Astrocyte (in vitro differentiated cells and primary cell): Measurements from ENCODE around the gene SNAP47. TPM values are rescaled to one million over a fixed set of nuclear protein-coding genes. Genes with fewer than 3 reads are reported as not detected.

Experiments used
- DNase-seq: peaks from one replicate; pipeline ENCODE4 v3.0.0-alpha.2; 2010; ENCODE audit warnings: low read depth
- FAIRE-seq: peaks from 2 replicates; lab custom pipeline; 2011; peaks lifted over from hg19 to GRCh38; lab: Jason Lieb, UNC
- H2AFZ ChIP-seq: 2 replicates; pipeline ENCODE4 v1.6.0; 2012; ENCODE audit warnings: low read depth, low read length, inconsistent platforms
- H3K27ac ChIP-seq: 2 replicates; pipeline ENCODE4 v1.5.1; 2011; ENCODE audit warnings: low read depth, low read length, inconsistent platforms
- H3K27me3 ChIP-seq: 2 replicates; pipeline ENCODE4 v1.6.0; 2011; ENCODE audit warnings: low read length, inconsistent platforms; ENCODE audit not compliant: insufficient read depth
- H3K36me3 ChIP-seq: 2 replicates; pipeline ENCODE4 v1.5.1; 2011; ENCODE audit warnings: low read length, inconsistent platforms; ENCODE audit not compliant: insufficient read depth
- H3K4me1 ChIP-seq: 2 replicates; pipeline ENCODE4 v1.5.1; 2011; ENCODE audit warnings: low read length, inconsistent platforms; ENCODE audit not compliant: insufficient read depth
- H3K4me2 ChIP-seq: 2 replicates; pipeline ENCODE4 v1.6.0; 2012; ENCODE audit warnings: low read length, inconsistent platforms
- H3K4me3 ChIP-seq: 2 replicates; pipeline ENCODE4 v1.5.1; 2011; ENCODE audit warnings: low read depth, mild to moderate bottlenecking, low read length, inconsistent platforms; ENCODE audit not compliant: insufficient read depth
- H3K79me2 ChIP-seq: 2 replicates; pipeline ENCODE4 v1.6.0; 2012; ENCODE audit warnings: mild to moderate bottlenecking, low read length, inconsistent platforms; ENCODE audit not compliant: insufficient read depth
- H3K9ac ChIP-seq: 2 replicates; pipeline ENCODE4 v1.6.0; 2012; ENCODE audit warnings: mild to moderate bottlenecking, low read length, inconsistent platforms
- H3K9me3 ChIP-seq: 2 replicates; pipeline ENCODE4 v1.5.1; 2012; ENCODE audit warnings: low read depth, mild to moderate bottlenecking, low read length, inconsistent platforms; ENCODE audit not compliant: insufficient read depth
- H4K20me1 ChIP-seq: 2 replicates; pipeline ENCODE4 v1.6.0; 2012; ENCODE audit warnings: low read length, inconsistent platforms; ENCODE audit not compliant: insufficient read depth
- H3K27ac Mint-ChIP-seq: one replicate; pipeline ENCODE4 v1.8.0; 2021; ENCODE audit warnings: mild to moderate bottlenecking, mixed read lengths; ENCODE audit not compliant: unreplicated experiment
- H3K27me3 Mint-ChIP-seq: one replicate; pipeline ENCODE4 v1.8.0; 2021; ENCODE audit warnings: low read depth, mixed read lengths; ENCODE audit not compliant: unreplicated experiment
- H3K36me3 Mint-ChIP-seq: one replicate; pipeline ENCODE4 v1.8.0; 2021; ENCODE audit warnings: low read depth, mixed read lengths; ENCODE audit not compliant: unreplicated experiment
- H3K4me1 Mint-ChIP-seq: one replicate; pipeline ENCODE4 v1.8.0; 2021; ENCODE audit warnings: low read depth, mixed read lengths; ENCODE audit not compliant: unreplicated experiment
- H3K4me3 Mint-ChIP-seq: one replicate; pipeline ENCODE4 v1.8.0; 2021; ENCODE audit warnings: mild to moderate bottlenecking, moderate library complexity, mixed read lengths; ENCODE audit not compliant: unreplicated experiment
- H3K9me3 Mint-ChIP-seq: one replicate; pipeline ENCODE4 v1.8.0; 2021; ENCODE audit warnings: mild to moderate bottlenecking, mixed read lengths; ENCODE audit not compliant: unreplicated experiment
- EZH2 ChIP-seq: IDR thresholded peaks from 2 replicates; pipeline ENCODE4 v1.6.1; 2012; ENCODE audit warnings: mild to moderate bottlenecking, low read length, inconsistent platforms; ENCODE audit not compliant: insufficient read depth
- total RNA-seq: library from RNA; stranded (reverse); gene quantifications from 2 replicates; pipeline ENCODE4 v1.2.1, GENCODE V29; 2021
- TF ChIP-seq, protein P1 (sequence below): IDR thresholded peaks from 2 replicates; pipeline ENCODE4 v1.5.1; 2011; ENCODE audit warnings: low read depth, mild to moderate bottlenecking, inconsistent platforms, low read length, moderate library complexity; ENCODE audit not compliant: insufficient read depth

The SNAP47 gene
- total RNA-seq, 1 donor from 2014 or later = 31.9 TPM

DNA sequence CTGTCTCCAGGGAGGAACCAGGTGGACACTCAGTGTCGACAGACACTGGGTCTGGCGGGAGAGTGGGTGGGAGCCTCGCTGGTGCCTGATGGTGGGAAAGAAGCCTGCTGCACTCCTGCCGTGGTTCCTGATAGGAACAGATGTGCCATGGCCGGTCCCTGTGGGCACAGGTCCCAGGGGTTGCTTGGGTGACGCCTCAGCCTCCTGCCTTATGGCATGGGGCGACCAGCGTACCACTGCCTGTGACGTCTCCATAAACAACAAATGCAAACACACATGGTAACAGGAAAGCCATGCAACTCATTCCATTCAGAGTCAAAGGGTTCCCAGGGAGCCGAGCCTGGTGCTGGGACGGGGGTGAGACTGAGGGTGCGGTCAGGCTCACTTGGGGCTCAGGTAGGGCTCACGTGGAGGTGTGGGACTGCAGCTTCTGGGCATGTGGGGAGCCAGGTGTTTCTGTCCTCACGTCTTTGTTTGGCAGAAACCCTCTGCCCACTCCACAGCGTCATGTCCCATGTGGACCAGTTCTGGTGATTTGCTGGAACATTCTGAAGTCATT, 34.8 kb downstream of the SNAP47 start:
- H3K9ac ChIP-seq = no peak overlapping the region

DNA sequence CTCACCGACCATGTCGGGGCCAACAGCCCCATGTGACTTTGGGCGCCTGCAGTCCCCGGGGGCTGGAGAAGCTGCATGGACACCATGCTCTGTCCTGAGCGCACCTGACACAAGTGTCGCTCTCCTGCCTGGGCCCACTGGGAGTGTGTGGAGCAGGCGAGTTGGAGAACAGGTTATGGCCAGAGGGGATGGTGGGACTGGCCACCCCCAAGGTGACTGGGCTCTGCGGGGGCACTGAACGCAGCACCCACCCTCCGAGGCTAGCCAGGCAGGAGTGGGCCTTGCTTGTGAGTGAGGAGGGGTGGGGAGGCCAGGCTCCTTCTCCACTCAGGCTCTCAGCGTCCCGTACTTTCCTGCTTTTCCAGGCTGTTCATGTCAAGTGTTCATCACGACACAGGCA, 35.6 kb downstream of the SNAP47 start:
- peaks cover 18% of the 10 kb centered on the region for H3K36me3 ChIP-seq

More for the DNA sequence above, 34.8 kb downstream of the SNAP47 start:
- Mint-ChIP-seq H3K4me3 (no peak overlapping the region), H3K4me1 (peaks cover 13% of the 10 kb centered on the region), H3K36me3 (peaks cover 25% of the 10 kb centered on the region), H3K9me3 (no peaks in the 10 kb centered on the region), H3K27ac (no peak overlapping the region), H3K27me3 (no peaks in the 10 kb centered on the region)
- H4K20me1 ChIP-seq = peaks cover 34% of the 10 kb centered on the region
- peaks cover 2% of the 10 kb centered on the region for H3K79me2 ChIP-seq
- H3K4me1 ChIP-seq = peaks cover 11% of the 10 kb centered on the region
- H3K27me3 ChIP-seq = no peaks in the 10 kb centered on the region
- no peak for DNase-seq
- no peaks in the 10 kb centered on the region for H3K9me3 ChIP-seq
- H3K36me3 ChIP-seq = peaks cover 18% of the 10 kb centered on the region
- TF ChIP-seq, protein P1, sequence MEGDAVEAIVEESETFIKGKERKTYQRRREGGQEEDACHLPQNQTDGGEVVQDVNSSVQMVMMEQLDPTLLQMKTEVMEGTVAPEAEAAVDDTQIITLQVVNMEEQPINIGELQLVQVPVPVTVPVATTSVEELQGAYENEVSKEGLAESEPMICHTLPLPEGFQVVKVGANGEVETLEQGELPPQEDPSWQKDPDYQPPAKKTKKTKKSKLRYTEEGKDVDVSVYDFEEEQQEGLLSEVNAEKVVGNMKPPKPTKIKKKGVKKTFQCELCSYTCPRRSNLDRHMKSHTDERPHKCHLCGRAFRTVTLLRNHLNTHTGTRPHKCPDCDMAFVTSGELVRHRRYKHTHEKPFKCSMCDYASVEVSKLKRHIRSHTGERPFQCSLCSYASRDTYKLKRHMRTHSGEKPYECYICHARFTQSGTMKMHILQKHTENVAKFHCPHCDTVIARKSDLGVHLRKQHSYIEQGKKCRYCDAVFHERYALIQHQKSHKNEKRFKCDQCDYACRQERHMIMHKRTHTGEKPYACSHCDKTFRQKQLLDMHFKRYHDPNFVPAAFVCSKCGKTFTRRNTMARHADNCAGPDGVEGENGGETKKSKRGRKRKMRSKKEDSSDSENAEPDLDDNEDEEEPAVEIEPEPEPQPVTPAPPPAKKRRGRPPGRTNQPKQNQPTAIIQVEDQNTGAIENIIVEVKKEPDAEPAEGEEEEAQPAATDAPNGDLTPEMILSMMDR = no peak
- TF ChIP-seq EZH2 = no peak
- no peak overlapping the region for H3K27ac ChIP-seq
- no peak overlapping the region for H3K4me3 ChIP-seq
- no peak overlapping the region for H3K4me2 ChIP-seq
- no peak overlapping the region for H2AFZ ChIP-seq
- no peak for FAIRE-seq

DNA sequence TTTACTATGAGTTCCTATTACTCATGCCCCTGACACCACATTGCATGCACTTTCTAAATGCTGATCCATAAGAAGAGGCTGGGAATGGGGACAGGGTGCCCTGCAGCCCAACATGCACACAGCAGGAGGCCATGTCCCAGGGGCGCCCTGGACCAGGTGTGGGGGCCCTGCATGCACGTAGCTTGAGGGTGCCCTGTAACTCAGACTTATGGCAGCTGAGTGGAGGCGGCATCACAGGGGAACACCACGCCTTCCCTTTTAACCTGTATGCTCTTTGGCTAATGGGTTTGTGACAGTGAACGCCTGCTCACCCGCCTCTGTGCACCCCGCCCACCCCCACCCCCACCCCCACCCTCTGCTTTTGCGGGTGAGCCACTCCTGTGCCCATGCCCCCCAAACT, 36.1 kb downstream of the SNAP47 start:
- no peak for FAIRE-seq
- H3K36me3 Mint-ChIP-seq = peaks cover 23% of the 10 kb centered on the region

More for the DNA sequence above, 35.6 kb downstream of the SNAP47 start:
- no peak for DNase-seq
- no peaks in the 10 kb centered on the region for H3K9me3 ChIP-seq
- H4K20me1 ChIP-seq = peaks cover 26% of the 10 kb centered on the region
- H3K4me1 Mint-ChIP-seq = peaks cover 18% of the 10 kb centered on the region
- no peak overlapping the region for H3K27ac ChIP-seq
- H2AFZ ChIP-seq = no peak overlapping the region
- H3K27ac Mint-ChIP-seq = no peak overlapping the region
- H3K4me2 ChIP-seq = no peak overlapping the region
- no peak overlapping the region for H3K9ac ChIP-seq
- peaks cover 19% of the 10 kb centered on the region for H3K4me1 ChIP-seq
- H3K9me3 Mint-ChIP-seq = no peaks in the 10 kb centered on the region
- peaks cover 2% of the 10 kb centered on the region for H3K79me2 ChIP-seq
- no peaks in the 10 kb centered on the region for H3K27me3 Mint-ChIP-seq
- no peak overlapping the region for H3K4me3 Mint-ChIP-seq
- H3K4me3 ChIP-seq = no peak overlapping the region
- TF ChIP-seq EZH2 = no peak
- TF ChIP-seq, protein P1 = no peak
- FAIRE-seq = no peak
- peaks cover 25% of the 10 kb centered on the region for H3K36me3 Mint-ChIP-seq
- no peaks in the 10 kb centered on the region for H3K27me3 ChIP-seq

More for the DNA sequence above, 36.1 kb downstream of the SNAP47 start:
- DNase-seq = no peak
- peaks cover 19% of the 10 kb centered on the region for H3K4me1 Mint-ChIP-seq
- Histone ChIP-seq H3K27ac (no peak overlapping the region), H3K4me2 (no peak overlapping the region), H3K9ac (no peak overlapping the region), H3K79me2 (peaks cover 2% of the 10 kb centered on the region), H3K36me3 (peaks cover 18% of the 10 kb centered on the region), H3K4me3 (no peak overlapping the region), H4K20me1 (peaks cover 21% of the 10 kb centered on the region), H2AFZ (no peak overlapping the region), H3K4me1 (peaks cover 24% of the 10 kb centered on the region), H3K27me3 (no peaks in the 10 kb centered on the region), H3K9me3 (no peaks in the 10 kb centered on the region)
- H3K27me3 Mint-ChIP-seq = no peaks in the 10 kb centered on the region
- no peaks in the 10 kb centered on the region for H3K9me3 Mint-ChIP-seq
- H3K27ac Mint-ChIP-seq = no peak overlapping the region
- TF ChIP-seq, protein P1 = no peak
- TF ChIP-seq EZH2 = no peak
- H3K4me3 Mint-ChIP-seq = no peak overlapping the region
